ENCODE data around the gene RUNDC1.

RUNDC1 gene

DNA sequence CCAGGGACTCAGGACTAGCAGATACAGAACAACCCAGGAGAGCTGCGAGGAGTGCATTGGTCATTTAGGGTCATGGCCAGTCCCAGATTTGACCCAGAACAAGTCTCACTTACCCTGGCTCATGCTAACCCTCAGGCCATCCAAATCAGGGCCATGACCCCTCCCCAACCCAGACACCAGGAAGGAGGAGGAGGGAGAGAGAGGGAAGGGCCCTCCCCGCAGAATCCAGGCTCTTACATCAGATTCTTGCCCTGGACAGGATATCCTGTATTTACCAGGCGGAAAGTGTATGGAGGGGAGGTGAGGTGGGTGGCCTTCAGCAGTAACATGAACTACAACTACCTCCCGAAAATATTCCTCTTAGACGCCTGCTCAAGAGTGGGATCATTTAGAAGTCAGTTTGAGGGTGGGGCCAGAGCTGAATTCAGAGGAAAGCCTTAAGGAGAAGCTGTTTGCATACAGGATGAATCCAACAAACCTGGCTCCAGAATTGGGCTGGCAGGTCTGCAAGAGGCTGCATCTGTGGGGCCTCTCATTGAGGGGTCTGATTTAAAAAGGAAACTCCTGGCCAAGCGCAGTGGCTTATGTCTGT is 39.8 kb downstream of the RUNDC1 start:
- DNase-seq: no peak

DNA sequence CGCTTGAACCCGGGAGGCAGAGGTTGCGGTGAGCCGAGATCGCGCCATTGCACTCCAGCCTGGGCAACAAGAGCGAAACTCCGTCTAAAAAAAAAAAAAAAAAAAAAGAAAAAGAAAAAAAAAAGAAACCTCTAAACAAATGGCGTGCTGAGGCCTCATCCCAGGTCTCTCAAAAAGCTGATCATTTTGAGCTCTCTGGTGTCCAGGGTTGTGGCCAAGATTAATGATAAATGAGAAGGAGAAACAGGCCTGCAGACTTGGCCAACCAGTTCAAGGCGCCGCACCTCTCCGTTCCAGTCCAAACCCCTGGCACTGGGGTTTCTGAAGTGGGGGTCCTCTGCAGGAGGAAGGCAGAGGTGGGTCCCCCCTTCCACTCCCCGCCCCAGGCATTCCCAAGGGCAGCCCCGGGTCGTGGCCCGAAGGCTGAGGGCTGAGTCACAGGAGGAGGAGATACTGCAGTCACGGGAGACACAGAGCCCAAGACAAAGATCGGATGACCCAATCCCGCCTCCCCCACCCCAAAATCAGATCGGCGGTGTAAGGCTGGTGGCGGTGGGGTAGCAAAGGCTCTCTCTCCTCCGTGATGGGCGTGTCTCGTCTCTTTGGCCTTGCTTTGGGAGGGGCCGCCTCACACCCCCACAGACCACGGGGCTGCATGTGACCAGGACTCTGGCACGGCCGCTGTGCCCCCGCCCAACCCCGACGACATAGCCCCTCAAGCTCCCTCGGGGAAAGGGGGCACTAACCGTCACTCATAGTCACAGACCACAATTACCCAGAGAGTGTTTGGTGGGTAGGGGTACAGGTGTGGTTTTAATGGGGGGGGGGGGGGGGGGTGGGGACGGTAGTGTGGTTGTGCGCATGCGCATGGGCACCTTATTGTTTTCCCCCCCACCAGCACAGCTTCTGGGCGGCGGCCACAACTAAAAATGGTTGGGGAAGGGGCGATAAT is 40.7 kb downstream of the RUNDC1 start:
- peak; percentile 71 for DNase-seq

DNA sequence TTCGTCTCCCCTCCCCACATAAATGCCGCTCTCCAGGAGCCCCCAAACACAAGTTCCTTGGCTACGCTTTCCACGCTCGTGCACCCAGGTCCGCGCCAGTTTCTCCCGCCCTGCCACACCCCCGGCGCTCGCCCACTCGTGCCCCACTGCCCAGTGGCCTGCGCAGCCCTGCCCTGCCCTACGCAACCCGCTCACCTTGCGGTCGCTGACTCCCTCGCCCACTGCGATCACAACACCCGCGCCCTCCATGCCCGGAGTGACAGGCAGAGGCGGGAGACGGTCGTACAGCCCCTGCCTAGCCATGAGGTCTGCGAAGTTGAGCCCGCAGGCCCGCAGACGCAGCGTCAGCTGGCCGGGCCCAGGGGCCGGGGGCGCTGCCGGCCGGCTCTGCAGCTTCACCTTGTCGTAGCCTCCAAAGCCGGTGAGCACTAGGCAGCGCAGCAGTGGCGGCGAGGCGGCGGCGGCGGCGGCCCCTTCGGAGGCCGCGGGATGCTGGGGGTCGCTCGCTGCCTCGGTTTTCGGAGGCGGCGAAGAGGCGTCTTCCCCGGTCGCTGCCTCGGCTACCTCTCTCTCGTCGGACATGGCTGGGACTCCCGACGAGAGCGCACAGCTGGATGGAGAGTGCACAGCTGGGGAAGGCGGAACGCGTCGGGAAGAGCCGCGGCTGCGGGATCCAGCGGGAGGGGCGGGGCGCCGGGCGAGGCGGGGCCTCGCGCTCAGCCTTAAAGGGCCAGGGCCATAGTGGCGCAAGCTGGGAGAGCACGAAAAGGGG is 41.6 kb downstream of the RUNDC1 start, which contains the start of gene VAT1:
VAT1 (minus strand) TSS at position 645 of the 772 bp plus-strand sequence; CDS start at position 582, 63 bp downstream.
- peak; percentile 91 for DNase-seq

DNA sequence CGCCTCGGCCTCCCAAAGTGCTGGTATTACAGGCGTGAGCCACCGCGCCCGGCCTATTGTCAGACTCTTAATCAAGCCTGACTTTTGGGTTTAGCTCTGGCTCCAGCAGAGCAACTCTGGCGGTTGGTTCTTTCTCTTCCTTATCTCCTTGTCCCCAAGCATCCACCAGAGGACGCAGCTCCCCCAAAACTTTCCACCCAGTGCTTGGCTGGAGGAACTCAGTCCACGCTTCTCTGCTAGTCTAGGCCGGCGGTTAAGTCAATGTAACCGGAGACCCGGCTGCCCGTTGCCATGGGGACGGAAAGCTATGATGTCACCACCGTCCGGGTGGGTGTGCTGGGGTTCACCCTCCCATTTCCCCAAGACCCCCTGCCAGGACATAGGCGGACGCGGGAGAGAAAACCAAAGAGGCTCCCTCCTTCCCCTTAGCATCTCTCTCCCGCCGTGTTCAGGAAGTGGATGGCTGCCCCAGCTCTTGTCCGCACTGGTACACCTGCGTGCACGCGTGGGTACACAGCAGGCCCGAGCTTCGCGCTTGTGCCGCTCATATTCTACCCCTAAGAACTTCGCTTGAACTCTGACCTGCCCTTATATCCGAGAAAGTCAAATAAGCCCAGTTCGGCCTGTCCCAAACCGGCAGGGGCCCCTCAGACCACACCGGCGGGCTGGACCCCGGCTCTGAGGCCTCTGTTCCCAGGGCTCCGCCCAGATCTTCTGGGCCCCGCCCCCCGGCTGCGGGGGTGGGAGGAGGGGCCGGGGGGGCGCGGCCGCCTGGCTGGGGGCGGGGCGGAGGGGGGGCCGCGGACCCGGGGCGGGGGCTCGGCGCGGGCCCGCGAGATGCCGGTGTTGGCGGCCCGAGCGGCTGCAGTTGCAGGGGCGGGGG is 44.3 kb downstream of the RUNDC1 start, which contains the start of gene RND2:
RND2 (plus strand) TSS at position 825 of the 883 bp plus-strand sequence. CDS start 117 bp downstream, outside the sequence.
- peak; percentile 99 for DNase-seq

DNA sequence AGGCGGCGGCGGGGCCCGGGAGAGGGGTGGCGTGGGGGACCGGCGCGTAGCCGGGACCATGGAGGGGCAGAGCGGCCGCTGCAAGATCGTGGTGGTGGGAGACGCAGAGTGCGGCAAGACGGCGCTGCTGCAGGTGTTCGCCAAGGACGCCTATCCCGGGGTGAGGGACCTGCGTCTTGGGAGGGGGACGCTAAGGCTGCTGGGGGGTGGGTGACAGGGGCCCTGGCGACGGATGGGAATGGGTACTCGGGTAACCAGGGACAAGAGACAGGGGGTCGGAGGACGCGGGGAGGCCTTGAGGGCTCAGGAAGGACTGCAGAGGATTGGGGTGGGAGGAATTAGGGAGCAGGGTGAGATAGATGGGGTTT is 44.9 kb downstream of the RUNDC1 start:
- DNase-seq: no peak

DNA sequence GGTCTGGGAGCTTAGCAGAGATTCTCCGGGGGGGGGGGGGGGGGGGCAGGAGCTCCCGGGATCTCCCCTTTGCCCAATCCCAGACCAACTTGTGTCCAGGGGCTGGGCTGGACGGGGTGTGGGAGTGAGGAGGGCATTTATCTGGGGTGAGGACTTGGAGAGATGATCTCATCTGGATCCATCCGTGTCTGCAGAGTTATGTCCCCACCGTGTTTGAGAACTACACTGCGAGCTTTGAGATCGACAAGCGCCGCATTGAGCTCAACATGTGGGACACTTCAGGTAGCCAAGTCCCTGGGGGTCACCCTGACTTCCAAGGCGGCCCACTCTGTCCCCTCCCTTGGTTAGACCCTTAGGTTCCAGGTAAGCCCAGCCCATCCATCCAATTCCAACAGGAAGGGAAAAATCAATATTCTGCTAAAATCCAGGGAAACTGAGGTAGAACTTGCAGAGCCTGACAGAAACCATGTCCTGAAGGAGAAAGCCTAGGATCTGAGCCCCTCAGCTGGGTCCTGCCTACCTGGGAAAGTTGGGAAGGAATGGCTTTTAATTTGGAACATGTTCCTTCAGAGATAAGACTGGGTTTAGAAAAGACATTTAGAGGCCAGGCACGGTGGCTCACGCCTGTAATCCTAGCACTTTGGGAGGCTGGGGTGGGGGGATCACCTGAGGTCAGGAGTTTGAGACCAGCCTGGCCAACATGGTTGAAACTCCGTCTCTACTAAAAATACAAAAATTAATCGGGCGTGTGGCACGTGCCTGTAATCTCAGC is 45.6 kb downstream of the RUNDC1 start:
- DNase-seq: peak; percentile 45

DNA sequence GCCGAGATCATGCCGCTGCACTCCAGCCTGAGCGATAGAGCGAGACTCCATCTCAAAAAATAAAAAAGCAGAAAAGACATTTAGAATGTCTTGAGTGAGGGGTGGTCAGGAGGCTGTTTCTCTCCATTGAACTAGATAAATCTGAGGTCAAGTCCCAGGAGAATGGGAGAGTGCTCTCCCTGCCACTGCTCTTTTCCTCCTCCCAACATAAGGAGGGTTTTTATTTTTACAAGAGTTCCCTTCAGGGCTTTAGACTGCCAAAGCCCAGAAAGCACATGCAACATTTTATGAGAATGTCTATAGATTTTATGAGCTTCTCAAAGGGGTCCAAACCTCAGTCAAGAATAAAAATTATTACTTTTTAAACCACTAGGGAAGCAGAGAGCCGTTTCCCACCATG is 46.2 kb downstream of the RUNDC1 start:
- no peak for DNase-seq

DNA sequence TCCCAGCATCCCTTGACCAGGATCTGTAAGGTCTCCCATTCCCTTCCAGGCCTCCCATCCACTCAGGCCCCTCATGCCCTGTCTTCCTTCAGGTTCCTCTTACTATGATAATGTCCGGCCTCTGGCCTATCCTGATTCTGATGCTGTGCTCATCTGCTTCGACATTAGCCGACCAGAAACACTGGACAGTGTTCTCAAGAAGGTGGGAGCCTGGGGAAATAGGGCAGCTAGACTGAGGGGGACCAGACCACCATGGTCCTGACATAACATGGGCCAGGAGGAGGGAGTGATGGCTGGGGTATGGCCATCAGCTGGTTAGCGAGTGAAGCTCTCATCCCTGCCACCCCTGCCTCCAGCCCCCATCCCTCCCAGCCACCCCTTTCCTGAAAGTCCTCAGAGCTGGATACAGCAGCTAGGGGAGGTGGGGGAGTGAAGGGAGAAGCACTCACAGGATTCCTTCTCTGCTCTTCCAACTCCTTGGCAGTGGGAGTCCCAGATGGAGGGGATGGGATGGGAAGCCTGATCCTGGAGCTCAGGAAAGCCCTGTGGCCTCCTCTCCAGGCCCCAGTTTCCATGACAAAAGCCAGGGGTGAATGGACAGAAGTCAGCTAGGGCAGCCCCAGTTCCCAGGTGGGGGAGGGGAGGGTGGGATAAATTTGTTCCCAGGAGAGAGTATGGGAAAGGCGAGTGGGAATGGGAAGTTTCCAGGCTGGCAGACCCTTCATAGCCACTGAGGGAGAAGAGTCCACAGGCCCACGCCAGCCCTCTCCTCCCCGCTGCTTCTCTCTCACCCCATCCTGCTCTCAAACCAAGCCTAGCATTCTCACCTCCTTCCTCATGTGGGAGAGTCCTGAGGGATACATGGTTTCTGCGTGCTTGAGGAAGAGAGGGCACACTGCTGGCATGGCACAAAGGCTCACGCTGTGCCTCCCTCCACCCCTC is 47.0 kb downstream of the RUNDC1 start:
- no peak for DNase-seq

DNA sequence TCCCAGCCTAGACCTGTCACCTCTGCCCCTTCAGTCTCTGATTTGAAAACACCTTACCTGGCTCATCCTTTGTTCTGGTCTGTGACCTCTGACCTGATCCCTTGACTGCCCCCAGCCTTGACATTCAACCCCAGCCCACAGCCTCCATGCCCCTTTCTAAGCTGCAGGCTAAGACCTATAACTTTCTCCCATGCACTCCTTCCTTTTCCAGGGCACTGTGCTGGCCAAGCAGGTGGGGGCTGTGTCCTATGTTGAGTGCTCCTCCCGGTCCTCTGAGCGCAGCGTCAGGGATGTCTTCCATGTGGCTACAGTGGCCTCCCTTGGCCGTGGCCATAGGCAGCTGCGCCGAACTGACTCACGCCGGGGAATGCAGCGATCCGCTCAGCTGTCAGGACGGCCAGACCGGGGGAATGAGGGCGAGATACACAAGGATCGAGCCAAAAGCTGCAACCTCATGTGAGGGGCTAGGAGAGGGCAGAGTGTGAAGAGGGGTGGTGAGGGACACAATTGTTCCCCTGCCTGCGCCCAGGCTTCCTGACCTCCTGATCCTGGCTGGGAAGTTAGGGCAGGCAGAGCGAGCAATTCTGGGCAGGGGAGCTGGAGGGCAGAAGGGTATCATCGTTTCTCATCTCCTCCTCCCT is 48.0 kb downstream of the RUNDC1 start:
- DNase-seq: no peak

DNA sequence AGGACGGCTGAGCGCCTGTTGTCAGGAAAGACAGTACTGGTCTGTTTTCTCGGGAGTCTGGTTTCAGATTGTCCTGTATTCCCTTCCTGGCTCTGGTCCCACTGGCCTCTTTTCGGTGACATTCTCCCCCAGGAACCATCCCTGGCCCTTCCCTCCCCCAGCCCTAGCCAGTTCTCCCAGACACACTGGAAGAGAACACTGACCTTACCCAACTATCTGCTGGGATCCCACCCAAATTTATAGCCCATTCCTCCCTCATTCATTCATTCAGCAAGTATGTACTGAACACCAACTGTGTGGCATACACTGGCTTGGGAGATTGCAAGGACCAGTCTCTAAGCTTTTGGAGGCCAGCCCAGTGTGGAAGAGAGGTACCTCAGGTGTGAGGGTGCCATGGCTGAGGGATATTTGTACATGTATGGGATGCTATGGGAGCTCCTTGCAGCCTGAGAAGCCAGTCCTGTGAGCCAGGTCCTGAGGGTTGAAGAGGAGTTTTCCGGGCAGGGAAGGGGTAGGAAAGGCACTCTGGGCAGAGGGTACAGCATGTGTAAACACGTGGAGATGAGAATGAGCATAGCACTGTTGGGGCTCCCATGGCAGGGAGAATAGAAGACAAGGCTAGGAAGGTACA is 49.9 kb downstream of the RUNDC1 start:
- DNase-seq: no peak

DNA sequence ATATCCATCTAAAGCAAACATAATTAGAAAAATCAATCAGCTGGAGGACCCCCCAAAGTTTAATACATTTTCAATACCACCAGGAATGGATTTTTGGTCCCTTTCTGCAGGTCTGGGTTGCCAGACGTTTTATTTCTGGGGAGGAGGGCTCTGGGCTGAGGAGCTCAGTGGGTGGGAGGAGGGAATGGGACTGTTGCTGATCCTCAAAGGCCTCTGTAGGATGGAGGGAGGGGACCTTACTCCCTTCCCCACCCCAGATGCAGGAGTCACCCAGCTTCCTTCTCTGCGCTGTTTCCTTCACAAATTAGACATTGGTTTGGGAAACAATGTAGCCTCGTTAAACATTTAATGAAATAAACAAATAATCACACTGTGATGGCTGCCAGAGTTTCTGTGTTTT is 51.3 kb downstream of the RUNDC1 start:
- no peak for DNase-seq

DNA sequence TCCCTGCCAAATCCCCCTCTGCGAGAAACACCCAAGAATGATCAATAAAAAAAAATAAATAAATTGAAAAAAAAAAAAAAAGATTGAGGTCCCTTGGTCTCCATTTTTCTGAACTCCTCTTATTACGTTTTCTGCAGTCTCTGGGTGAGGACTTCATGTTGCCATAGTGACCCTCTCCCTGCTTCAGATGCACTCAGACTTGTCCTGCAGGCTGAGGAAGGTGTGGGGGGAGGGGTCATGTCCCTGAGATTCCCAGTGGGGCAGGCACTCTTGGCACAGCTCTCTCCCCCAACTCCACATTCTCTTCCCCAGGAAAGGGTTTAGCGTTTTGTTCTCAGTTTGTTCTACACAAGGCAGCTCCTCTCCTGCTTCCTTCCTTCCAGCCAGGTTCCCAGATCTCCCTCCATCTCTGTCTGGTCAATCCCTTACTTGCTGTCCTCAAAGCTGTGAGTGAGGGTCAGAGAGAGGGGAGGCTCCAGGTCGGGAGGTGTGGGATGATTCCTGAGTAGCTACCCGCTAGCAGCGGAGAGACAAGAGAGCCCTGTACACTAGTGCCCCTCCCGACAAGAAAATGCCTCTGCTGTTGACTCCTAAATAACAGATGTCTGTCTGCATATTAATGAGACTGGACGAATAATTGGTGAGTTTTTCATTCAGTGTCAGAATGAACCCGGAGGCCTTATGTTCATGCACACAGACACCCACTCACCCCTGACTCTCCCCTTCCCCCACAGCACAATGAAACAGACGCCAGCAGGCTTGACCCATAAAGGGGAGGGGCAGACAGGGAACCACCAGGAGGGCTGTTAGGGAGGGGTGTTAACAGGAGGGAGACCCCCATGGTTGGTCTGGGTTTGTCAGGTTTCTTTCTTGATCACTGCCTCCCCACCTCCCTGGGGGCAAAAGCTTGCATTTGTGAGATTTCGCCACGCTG is 53.9 kb downstream of the RUNDC1 start:
- peak; percentile 88 for DNase-seq

DNA sequence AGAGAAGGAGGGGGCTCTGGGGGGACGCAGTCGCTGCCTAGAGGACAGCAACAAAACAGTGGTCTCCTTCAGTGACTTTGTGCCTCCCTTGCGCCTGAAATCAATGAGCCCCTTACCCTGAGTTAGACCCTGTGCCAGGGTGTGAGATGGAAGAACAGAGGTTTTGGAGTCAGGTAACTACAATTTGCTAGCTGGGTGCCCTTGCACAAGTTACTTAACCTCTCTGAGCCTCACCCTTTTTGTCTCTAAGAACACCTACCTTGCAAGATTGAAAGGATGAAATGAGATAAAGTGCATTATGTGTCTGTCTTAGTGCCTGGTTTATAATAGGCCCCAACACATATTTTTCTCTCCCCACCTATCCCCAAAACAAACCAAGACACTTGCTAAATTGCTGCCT is 54.5 kb downstream of the RUNDC1 start:
- DNase-seq: peak; percentile 75

DNA sequence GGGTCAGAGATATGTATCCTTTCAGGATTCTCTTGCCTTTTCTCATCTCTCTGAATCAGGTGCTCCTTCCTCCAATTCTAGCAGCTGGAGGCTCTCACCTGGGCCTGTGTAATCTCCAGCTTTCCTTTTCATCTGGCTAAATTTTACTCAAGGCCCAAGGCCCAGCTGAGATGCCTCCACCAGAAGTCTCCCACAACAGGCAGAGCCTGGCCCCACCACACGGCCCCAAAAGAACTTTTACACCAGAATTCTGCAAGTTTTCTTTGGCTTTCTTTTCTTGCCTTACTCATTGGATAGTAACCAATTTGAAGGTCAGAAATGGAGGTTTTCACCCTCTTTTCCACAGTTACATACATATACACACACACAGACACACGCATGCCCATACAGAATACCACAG is 59.3 kb downstream of the RUNDC1 start:
- no peak for DNase-seq

DNA sequence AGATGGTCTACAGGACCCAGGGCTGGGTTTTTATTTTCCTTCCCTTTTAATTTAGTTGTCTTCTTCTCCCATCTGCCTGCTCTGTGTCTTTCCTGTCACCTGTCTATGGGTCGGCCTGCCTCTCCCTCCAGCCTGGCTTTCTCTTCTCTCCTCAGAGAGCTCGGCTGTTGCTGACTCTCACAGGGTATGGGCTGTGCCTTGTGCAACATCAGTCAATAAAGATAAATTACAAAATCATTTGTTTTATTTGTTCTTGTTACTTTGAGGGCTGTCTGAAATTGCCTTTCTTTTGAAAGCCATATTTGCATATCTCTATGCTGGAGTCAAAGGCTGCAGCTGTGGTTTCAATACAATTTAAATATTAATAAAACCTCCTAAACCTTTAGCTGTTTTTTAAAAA is 60.3 kb downstream of the RUNDC1 start:
- DNase-seq: no peak

DNA sequence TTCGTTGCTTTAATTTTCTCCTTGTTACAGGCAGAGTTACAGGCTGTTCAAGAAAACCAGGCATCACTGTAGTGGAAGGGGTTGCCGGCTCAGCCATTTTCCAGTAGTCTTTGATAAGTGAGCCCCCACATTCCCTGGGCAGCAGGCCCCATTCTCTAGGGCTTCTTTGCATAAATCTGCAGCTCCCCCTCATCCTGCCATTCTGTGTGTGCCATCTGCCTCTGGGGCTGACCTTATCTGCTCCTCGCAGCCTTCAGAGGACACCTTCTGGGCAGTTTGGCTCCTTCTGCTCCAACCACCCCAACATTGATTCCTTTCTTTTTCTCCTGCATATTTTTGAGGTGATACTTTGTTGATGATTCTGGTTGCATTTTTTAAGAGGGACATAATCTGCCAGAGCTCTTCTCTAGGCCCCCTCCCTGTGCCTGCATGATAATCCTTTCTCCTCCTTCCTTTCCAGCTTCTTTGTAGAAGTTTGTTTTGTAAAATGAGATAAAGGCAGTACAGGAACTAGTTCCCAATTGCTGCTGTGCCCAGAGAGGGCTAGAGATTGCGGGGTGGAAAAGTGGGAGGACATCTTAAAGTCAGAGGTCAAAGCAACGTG is 61.8 kb downstream of the RUNDC1 start:
- no peak for DNase-seq

All from NCI-H69 (cell line).